HepG2 (cell line): ENCODE data around the gene CLNS1A. TPM values are rescaled to one million over a fixed set of nuclear protein-coding genes. Genes with fewer than 3 reads are reported as not detected.
A peak's percentile ranks its signal among the peaks of the same experiment; 100 is the strongest.

Source experiments
- BCLAF1 ChIP-seq: fragments of 450-650 bp; IDR thresholded peaks from 2 replicates; pipeline ENCODE4 v1.6.1; 2017; ENCODE audit warnings: mild to moderate bottlenecking
- EP300 ChIP-seq, 3 experiments: sonication (generic) in 1 of 3; formaldehyde crosslinking in 1 of 3; IDR thresholded peaks; 2 replicates each; pipeline versions ENCODE4 v1.5.1 to v1.6.1; 2011 to 2020; ENCODE audit warnings: low read depth in 2 of 3, low read length in 2 of 3, borderline replicate concordance in 1 of 3, improper control_type of control experiment in 1 of 3, mild to moderate bottlenecking in 1 of 3, missing genetic modification reagents in 1 of 3, moderate library complexity in 1 of 3
- MEIS1 ChIP-seq: sonication (generic); formaldehyde crosslinking; IDR thresholded peaks from 2 replicates; pipeline ENCODE4 v1.9.0; 2021; ENCODE audit warnings: mild to moderate bottlenecking, missing genetic modification reagents, moderate library complexity, borderline replicate concordance
- NPAS2 ChIP-seq: sonication (generic); formaldehyde crosslinking; IDR thresholded peaks from 2 replicates; pipeline ENCODE4 v1.8.0; 2022; ENCODE audit warnings: mild to moderate bottlenecking, missing genetic modification reagents, borderline replicate concordance
- PAX8 ChIP-seq: sonication (generic); formaldehyde crosslinking; IDR thresholded peaks from 2 replicates; pipeline ENCODE4 v1.8.0; 2022; ENCODE audit warnings: mild to moderate bottlenecking, missing genetic modification reagents, borderline replicate concordance
- WIZ ChIP-seq: sonication (generic); formaldehyde crosslinking; IDR thresholded peaks from 2 replicates; pipeline ENCODE4 v1.5.1; 2020; ENCODE audit warnings: mild to moderate bottlenecking, missing genetic modification reagents
- ZFX ChIP-seq: sonication (generic); formaldehyde crosslinking; IDR thresholded peaks from 2 replicates; pipeline ENCODE4 v1.4.0; 2020; ENCODE audit warnings: mild to moderate bottlenecking, low read depth, missing genetic modification reagents, moderate library complexity
- ZNF598 ChIP-seq: sonication (generic); formaldehyde crosslinking; IDR thresholded peaks from 2 replicates; pipeline ENCODE4 v1.5.1; 2020; ENCODE audit warnings: mild to moderate bottlenecking, missing genetic modification reagents, borderline replicate concordance
- polyA plus RNA-seq, 8 experiments: library from polyadenylated mRNA; depleted of rRNA in 3 of 8; stranded (reverse) in 7 of 8; unstranded in 1 of 8; fragments of >200 nt; fragmentation: Illumina TruSeq in 4 of 8; extraction: Trizol in 4 of 8; gene quantifications; 2 replicates each; pipeline versions ENCODE4 v1.2.1 to v1.2.3, GENCODE V29; 2011 to 2016; ENCODE audit warnings: low read depth in 4 of 8, missing spikeins in 1 of 8, mixed read lengths in 1 of 8; ENCODE audit not compliant: insufficient read depth in 1 of 8
- total RNA-seq, 5 experiments: library from RNA; depleted of rRNA; stranded (reverse); fragments of >200 nt; fragmentation: Illumina TruSeq; extraction: Trizol; gene quantifications; 2 replicates each; pipeline ENCODE4 v1.2.3, GENCODE V29; 2016; ENCODE audit warnings: low read depth in 1 of 5
- TF ChIP-seq, protein P1 (sequence below): sonication (generic); formaldehyde crosslinking; IDR thresholded peaks from 2 replicates; pipeline ENCODE4 v1.5.0; 2020; ENCODE audit warnings: mild to moderate bottlenecking, missing genetic modification reagents
- TF ChIP-seq, protein P2 (sequence below): sonication (generic); formaldehyde crosslinking; IDR thresholded peaks from 2 replicates; pipeline ENCODE4 v1.5.0; 2020; ENCODE audit warnings: missing genetic modification reagents
- TF ChIP-seq, protein P3 (sequence below): sonication (generic); formaldehyde crosslinking; IDR thresholded peaks from 2 replicates; pipeline ENCODE4 v1.4.0; 2020; ENCODE audit warnings: missing genetic modification reagents

CLNS1A gene
- total and polyA plus RNA-seq, 2 of the 13 experiments (the other 11 are each of a cell fraction or from before 2014, with no cell fraction given): 158 to 219 TPM

DNA sequence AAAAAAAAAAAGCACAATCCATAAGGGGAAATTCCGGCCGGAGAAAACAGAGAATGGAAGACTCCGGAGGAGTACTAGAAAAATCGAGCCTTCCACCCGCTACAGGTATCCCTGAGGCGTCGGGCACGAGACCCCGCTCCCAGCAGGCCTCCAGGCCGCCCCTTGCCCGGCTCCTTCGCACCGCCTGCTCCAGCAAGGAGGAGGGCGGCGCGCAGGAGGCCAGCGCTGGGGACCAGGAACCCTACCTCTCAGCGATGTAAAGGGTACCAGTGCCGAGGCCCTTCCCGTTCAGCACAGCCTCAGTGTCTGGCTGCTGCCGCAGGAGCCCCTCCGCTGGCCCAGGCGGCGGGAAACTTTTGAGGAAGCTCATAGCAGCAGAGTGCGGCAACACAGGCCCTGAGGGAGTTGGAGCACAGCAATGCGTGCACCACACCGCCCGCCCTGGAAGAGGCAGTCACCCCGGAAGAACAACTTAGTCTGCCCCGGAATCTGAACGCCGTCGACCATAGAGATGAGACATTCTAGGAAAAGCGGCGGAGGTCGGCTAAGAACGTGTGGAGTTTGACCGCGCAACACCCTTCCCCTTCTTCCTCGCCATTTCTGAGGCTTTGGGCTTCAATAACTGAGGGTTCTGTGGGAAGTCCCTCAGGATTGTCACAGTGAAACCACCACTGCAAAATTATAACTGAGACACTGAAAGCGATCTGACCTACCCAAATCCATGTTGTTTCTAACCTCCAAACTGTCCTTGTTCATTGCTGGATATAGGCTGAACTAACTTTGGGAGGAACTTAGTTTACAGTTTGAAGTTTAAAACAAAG lies at the start of gene CLNS1A (continued):
- TF ChIP-seq, protein P1, sequence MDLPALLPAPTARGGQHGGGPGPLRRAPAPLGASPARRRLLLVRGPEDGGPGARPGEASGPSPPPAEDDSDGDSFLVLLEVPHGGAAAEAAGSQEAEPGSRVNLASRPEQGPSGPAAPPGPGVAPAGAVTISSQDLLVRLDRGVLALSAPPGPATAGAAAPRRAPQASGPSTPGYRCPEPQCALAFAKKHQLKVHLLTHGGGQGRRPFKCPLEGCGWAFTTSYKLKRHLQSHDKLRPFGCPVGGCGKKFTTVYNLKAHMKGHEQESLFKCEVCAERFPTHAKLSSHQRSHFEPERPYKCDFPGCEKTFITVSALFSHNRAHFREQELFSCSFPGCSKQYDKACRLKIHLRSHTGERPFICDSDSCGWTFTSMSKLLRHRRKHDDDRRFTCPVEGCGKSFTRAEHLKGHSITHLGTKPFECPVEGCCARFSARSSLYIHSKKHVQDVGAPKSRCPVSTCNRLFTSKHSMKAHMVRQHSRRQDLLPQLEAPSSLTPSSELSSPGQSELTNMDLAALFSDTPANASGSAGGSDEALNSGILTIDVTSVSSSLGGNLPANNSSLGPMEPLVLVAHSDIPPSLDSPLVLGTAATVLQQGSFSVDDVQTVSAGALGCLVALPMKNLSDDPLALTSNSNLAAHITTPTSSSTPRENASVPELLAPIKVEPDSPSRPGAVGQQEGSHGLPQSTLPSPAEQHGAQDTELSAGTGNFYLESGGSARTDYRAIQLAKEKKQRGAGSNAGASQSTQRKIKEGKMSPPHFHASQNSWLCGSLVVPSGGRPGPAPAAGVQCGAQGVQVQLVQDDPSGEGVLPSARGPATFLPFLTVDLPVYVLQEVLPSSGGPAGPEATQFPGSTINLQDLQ: no peak
- no peak for TF ChIP-seq BCLAF1
- TF ChIP-seq ZNF598 (CRISPR knock-in tag): peak; percentile 88; the same call in 1 of the 2 replicates
- TF ChIP-seq, protein P2, sequence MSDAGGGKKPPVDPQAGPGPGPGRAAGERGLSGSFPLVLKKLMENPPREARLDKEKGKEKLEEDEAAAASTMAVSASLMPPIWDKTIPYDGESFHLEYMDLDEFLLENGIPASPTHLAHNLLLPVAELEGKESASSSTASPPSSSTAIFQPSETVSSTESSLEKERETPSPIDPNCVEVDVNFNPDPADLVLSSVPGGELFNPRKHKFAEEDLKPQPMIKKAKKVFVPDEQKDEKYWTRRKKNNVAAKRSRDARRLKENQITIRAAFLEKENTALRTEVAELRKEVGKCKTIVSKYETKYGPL: 0 out of 2 replicates have a peak, but pooled peaks have one; percentile 50
- TF ChIP-seq, protein P3, sequence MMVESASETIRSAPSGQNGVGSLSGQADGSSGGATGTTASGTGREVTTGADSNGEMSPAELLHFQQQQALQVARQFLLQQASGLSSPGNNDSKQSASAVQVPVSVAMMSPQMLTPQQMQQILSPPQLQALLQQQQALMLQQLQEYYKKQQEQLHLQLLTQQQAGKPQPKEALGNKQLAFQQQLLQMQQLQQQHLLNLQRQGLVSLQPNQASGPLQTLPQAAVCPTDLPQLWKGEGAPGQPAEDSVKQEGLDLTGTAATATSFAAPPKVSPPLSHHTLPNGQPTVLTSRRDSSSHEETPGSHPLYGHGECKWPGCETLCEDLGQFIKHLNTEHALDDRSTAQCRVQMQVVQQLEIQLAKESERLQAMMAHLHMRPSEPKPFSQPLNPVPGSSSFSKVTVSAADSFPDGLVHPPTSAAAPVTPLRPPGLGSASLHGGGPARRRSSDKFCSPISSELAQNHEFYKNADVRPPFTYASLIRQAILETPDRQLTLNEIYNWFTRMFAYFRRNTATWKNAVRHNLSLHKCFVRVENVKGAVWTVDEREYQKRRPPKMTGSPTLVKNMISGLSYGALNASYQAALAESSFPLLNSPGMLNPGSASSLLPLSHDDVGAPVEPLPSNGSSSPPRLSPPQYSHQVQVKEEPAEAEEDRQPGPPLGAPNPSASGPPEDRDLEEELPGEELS: peak; percentile 69
- TF ChIP-seq PAX8: peak; percentile 92; the same call in 1 of the 2 replicates
- peak; percentile 74; the same call in 1 of the 2 replicates for TF ChIP-seq WIZ (CRISPR knock-in tag)
- TF ChIP-seq ZFX (CRISPR knock-in tag): peak; percentile 96
- TF ChIP-seq EP300 (IDR thresholded peaks at IDR 0.05; ENCODE audit: low read depth in 2 of 2, low read length in 2 of 2): peak in 1 of 2 experiments; percentile 32; a peak in 1 of 4 replicates
- peak; percentile 66 for TF ChIP-seq EP300 (CRISPR knock-in tag; IDR thresholded peaks at IDR 0.05; ENCODE audit: borderline replicate concordance)
- peak; percentile 80; the same call in 1 of the 2 replicates for TF ChIP-seq MEIS1 (CRISPR knock-in tag)
- no peak for TF ChIP-seq NPAS2
